ENCODE data around the gene MAML2. TPM values are rescaled to one million over a fixed set of nuclear protein-coding genes. Genes with fewer than 3 reads are reported as not detected.

The MAML2 gene
- total RNA-seq, 4 donors from 2014 or later: 17.6 to 31.6 (median 25.8) TPM

GRCh38 chr11:95975343-95975742, 367.7 kb downstream of the MAML2 start:
- TF ChIP-seq POLR2A (IDR thresholded peaks at IDR 0.05) (no peak), CTCF (IDR thresholded peaks at IDR 0.05) (no peak)
- DNase-seq (ENCODE audit: low spot score in 2 of 2): no peak
- WGBS, 2 donors: 96 to 98% methylated on average over 5 of the region's 5 CpGs
- H3K4me3 ChIP-seq (ENCODE audit: low read depth, poor library complexity, severe bottlenecking): no peak overlapping the region
- intact Hi-C loops (cut with DNase I; ENCODE audit: low total_unique reads): no loop called here

GRCh38 chr11:95972060-95972459, 370.9 kb downstream of the MAML2 start:
- TF ChIP-seq CTCF (IDR thresholded peaks at IDR 0.05): no peak
- no peak for TF ChIP-seq POLR2A (IDR thresholded peaks at IDR 0.05)
- no peak overlapping the region for H3K4me3 ChIP-seq (ENCODE audit: low read depth, poor library complexity, severe bottlenecking)
- 46 to 51% methylated on average over 2 of the region's 2 CpGs for WGBS, 2 donors
- DNase-seq (ENCODE audit: low spot score in 2 of 2): no peak
- intact Hi-C loops (cut with DNase I; ENCODE audit: low total_unique reads): no loop called here

GRCh38 chr11:95968585-95968984, 374.4 kb downstream of the MAML2 start:
- TF ChIP-seq CTCF (IDR thresholded peaks at IDR 0.05): no peak
- TF ChIP-seq POLR2A (IDR thresholded peaks at IDR 0.05): no peak
- WGBS, 2 donors: 62 to 95% methylated on average over 1 of the region's 1 CpG

GRCh38 chr11:95964281-95964680, 378.7 kb downstream of the MAML2 start:
- intact Hi-C loops (cut with DNase I; ENCODE audit: low total_unique reads): no loop called here
- WGBS, 2 donors: 67 to 80% methylated on average over 1 of the region's 1 CpG

More at GRCh38 chr11:95968585-95968984, 374.4 kb downstream of the MAML2 start:
- no peak for DNase-seq (ENCODE audit: low spot score in 2 of 2)
- H3K4me3 ChIP-seq (ENCODE audit: low read depth, poor library complexity, severe bottlenecking): no peak overlapping the region
- intact Hi-C loops (cut with DNase I; ENCODE audit: low total_unique reads): no loop called here

GRCh38 chr11:95961758-95962157, 381.2 kb downstream of the MAML2 start:
- intact Hi-C loops (cut with DNase I; ENCODE audit: low total_unique reads): no loop called here
- DNase-seq (ENCODE audit: low spot score in 2 of 2): no peak
- H3K4me3 ChIP-seq (ENCODE audit: low read depth, poor library complexity, severe bottlenecking): no peak overlapping the region
- no peak for TF ChIP-seq CTCF (IDR thresholded peaks at IDR 0.05)
- TF ChIP-seq POLR2A (IDR thresholded peaks at IDR 0.05): no peak
- 85 to 95% methylated on average over 1 of the region's 1 CpG for WGBS, 2 donors

More at GRCh38 chr11:95964281-95964680, 378.7 kb downstream of the MAML2 start:
- no peak for DNase-seq (ENCODE audit: low spot score in 2 of 2)
- H3K4me3 ChIP-seq (ENCODE audit: low read depth, poor library complexity, severe bottlenecking): no peak overlapping the region
- TF ChIP-seq CTCF (IDR thresholded peaks at IDR 0.05): no peak
- TF ChIP-seq POLR2A (IDR thresholded peaks at IDR 0.05): no peak

- intact Hi-C loops (cut with DNase I; ENCODE audit: low total_unique reads): no loop called here
- TF ChIP-seq POLR2A (IDR thresholded peaks at IDR 0.05): no peak
- no peak for TF ChIP-seq CTCF (IDR thresholded peaks at IDR 0.05)
- H3K4me3 ChIP-seq (ENCODE audit: low read depth, poor library complexity, severe bottlenecking): no peak overlapping the region
- no peak for DNase-seq (ENCODE audit: low spot score in 2 of 2)
Observed at GRCh38 chr11:95950905-95951304, 392.1 kb downstream of the MAML2 start.
